ENCODE results near the gene PTGDR2. TPM values are rescaled to one million over a fixed set of nuclear protein-coding genes. Genes with fewer than 3 reads are reported as not detected.

Gene PTGDR2
- total RNA-seq = 0.12 TPM in 1 of 3 replicates, not detected in the others
- long read RNA-seq, partial matches to known transcripts = 0 of 1 reads
- long read RNA-seq, other reads (novel, unspliced or antisense) = 1 of 1 reads

DNA sequence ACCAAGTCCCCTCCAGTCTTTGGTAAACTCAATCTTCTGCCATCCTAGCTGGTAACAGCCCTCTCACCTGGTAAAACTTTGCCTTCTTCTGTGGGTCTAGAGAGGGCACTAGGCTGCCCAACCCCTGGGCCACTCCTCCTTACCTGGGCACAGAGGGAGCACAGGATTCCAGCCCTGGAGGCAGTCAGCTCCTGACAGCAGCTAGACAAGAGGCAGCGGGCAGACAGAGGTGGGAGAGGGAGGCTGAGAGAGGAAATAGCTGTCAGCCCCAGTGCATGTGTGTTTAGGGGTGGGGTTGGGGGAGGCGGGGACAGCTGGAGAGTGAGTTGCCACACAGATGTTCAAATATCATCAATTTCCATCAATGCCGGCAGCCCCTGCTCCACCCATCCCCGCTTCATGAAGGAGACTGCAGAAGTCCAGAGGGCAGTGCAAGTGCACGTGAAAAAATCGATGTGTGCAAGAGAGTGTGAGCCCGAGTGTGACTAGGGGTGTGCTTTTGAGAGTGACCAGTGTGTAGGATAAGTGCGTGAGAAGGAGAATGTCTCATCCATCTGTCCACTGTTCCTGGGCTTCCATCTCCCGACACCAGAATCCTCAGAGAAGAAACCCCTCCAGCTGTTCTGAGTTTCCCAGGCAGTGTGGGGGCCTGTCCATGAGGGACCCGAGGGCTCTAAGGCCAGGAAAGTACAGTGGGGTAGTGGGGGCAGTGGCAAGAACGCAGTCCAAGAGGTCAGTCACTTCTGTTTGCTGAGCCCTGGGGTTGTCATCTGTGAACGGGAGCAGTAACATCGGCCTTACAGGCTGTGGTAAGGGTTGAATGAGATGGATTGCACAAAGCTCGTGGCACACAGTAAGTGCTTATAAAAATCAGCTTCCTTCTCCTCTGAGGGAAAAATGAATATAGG lies at the start of gene PTGDR2:
PTGDR2 (minus strand) TSS at position 225 of the 908 bp plus-strand sequence. CDS start 2,228 bp downstream, outside the sequence.
- Mint-ChIP-seq H3K4me1 (ENCODE audit: low read depth) (peaks cover 7% of the 10 kb centered on the region), H3K27ac (ENCODE audit: unreplicated experiment) (no peak within 1 kb of the TSS), H3K9me3 (ENCODE audit: low read depth) (no peaks in the 10 kb centered on the region), H3K27me3 (ENCODE audit: low read depth) (peaks cover 2% of the 10 kb centered on the region), H3K4me3 (ENCODE audit: unreplicated experiment) (no peak within 1 kb of the TSS), H3K36me3 (ENCODE audit: low read depth) (peaks cover 8% of the 10 kb centered on the region)
- DNase-seq (ENCODE audit: low spot score) = peak; percentile 44
- no peak for TF ChIP-seq CTCF (IDR thresholded peaks at IDR 0.05)

GRCh38 chr11:60905047-60905446 lies 49.3 kb upstream of the PTGDR2 start:
- peaks cover 27% of the 10 kb centered on the region for H3K4me1 Mint-ChIP-seq (ENCODE audit: low read depth)
- H3K4me3 Mint-ChIP-seq (ENCODE audit: unreplicated experiment) = peak overlapping the region; percentile 84
- peaks cover 11% of the 10 kb centered on the region for H3K36me3 Mint-ChIP-seq (ENCODE audit: low read depth)
- peak overlapping the region; percentile 87 for H3K27ac Mint-ChIP-seq (ENCODE audit: unreplicated experiment)
- no peaks in the 10 kb centered on the region for H3K9me3 Mint-ChIP-seq (ENCODE audit: low read depth)
- DNase-seq (ENCODE audit: low spot score) = no peak
- peaks cover 8% of the 10 kb centered on the region for H3K27me3 Mint-ChIP-seq (ENCODE audit: low read depth)
- TF ChIP-seq CTCF (IDR thresholded peaks at IDR 0.05) = no peak

DNA sequence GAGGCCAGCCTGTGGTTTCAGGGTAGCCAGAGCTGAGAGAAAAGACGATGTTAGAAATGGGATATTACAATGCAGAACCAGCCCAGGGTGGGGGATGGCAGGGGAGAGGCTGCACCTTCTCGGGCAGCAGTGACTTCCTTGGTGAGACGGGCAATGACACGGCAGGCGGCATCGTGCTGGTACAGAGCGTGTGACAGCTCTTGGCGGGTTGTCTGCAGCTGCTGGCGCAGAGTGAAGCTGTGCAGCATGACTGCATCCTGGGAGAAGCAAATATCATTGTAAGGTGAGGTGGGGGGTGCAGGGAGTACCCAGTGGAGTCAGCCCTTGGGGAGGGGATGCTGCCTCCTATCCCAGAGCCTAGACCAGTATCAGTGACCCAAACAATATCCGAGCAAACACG lies 46.9 kb upstream of the PTGDR2 start:
- H3K36me3 Mint-ChIP-seq (ENCODE audit: low read depth) = peaks cover 22% of the 10 kb centered on the region
- H3K4me3 Mint-ChIP-seq (ENCODE audit: unreplicated experiment) = no peak overlapping the region
- no peak for TF ChIP-seq CTCF (IDR thresholded peaks at IDR 0.05)
- H3K27ac Mint-ChIP-seq (ENCODE audit: unreplicated experiment) = no peak overlapping the region
- DNase-seq (ENCODE audit: low spot score) = no peak
- H3K4me1 Mint-ChIP-seq (ENCODE audit: low read depth) = peaks cover 27% of the 10 kb centered on the region
- no peaks in the 10 kb centered on the region for H3K9me3 Mint-ChIP-seq (ENCODE audit: low read depth)
- no peaks in the 10 kb centered on the region for H3K27me3 Mint-ChIP-seq (ENCODE audit: low read depth)

DNA sequence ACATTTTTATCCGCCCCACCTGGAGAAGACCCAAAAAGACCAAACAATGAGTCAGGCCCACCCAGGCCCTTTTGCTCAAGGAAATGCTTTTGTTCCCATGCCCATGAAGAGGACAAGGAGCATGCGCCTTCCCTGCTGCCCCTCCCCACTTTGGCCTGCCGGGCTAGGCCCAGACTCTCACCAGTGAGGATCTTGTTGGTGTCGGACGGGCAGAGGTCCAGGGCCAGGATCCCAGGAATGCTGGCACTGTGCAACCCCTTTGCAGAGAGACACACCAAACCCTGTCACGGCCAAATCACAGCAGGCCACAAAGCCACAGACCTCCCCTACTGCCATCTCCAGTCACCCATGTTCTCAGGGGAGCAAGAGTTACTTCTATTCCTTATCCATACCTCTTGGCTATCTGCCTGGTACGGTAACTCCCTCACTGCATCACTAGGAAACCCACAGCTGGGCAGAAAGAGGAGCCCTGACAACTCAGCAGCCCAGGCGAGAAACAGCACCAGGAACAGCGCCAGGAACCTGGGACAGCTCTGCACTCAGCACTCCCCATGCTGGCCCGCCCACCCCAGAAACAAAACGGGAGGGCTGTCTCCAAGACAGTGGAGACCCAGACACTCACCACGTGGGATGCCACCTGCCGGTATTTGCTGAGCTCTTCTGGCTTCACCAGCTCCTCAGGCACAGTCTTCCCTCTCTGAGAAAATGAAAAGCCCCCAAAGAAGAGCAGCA lies 45.1 kb upstream of the PTGDR2 start:
- H3K36me3 Mint-ChIP-seq (ENCODE audit: low read depth) = peaks cover 27% of the 10 kb centered on the region
- H3K4me1 Mint-ChIP-seq (ENCODE audit: low read depth) = peaks cover 20% of the 10 kb centered on the region
- no peak overlapping the region for H3K4me3 Mint-ChIP-seq (ENCODE audit: unreplicated experiment)
- no peak for DNase-seq (ENCODE audit: low spot score)
- H3K27ac Mint-ChIP-seq (ENCODE audit: unreplicated experiment) = no peak overlapping the region
- no peaks in the 10 kb centered on the region for H3K9me3 Mint-ChIP-seq (ENCODE audit: low read depth)
- no peaks in the 10 kb centered on the region for H3K27me3 Mint-ChIP-seq (ENCODE audit: low read depth)
- TF ChIP-seq CTCF (IDR thresholded peaks at IDR 0.05) = no peak

DNA sequence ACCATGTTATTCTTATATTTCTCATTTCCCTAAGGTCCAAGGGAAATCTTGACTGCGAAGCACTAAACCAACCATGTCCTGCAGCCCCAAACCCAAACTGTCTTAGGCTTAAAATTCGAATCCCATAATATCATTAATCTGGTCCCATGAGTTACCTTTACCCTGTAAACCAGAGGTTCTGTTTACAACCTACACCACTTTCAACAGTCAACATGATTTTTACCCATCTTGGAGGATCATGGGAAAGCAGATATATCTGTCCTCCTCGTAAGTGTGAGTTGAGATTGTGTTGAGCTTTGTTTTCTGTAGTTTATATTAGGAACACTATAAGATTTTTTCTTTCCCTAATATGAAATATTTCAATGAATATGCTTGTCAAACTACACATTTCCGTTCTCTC lies 44.2 kb upstream of the PTGDR2 start:
- DNase-seq (ENCODE audit: low spot score) = no peak
- peaks cover 11% of the 10 kb centered on the region for H3K4me1 Mint-ChIP-seq (ENCODE audit: low read depth)
- peak overlapping the region; percentile 9 for H3K27ac Mint-ChIP-seq (ENCODE audit: unreplicated experiment)
- TF ChIP-seq CTCF (IDR thresholded peaks at IDR 0.05) = no peak
- H3K36me3 Mint-ChIP-seq (ENCODE audit: low read depth) = peaks cover 32% of the 10 kb centered on the region
- no peaks in the 10 kb centered on the region for H3K9me3 Mint-ChIP-seq (ENCODE audit: low read depth)
- H3K4me3 Mint-ChIP-seq (ENCODE audit: unreplicated experiment) = no peak overlapping the region
- no peaks in the 10 kb centered on the region for H3K27me3 Mint-ChIP-seq (ENCODE audit: low read depth)

Measured in chondrocyte (in vitro differentiated cells).